GM21381 (cell line): ENCODE data around the gene KCNK5.
A peak's percentile ranks its signal among the peaks of the same experiment; 100 is the strongest.

Source experiments
- ATAC-seq: cut with Tn5 transposase; IDR thresholded peaks from one replicate; pipeline ENCODE4 v1.9.1; 2021; ENCODE audit warnings: mild to moderate bottlenecking, moderate library complexity; ENCODE audit not compliant: unreplicated experiment

KCNK5 gene

DNA sequence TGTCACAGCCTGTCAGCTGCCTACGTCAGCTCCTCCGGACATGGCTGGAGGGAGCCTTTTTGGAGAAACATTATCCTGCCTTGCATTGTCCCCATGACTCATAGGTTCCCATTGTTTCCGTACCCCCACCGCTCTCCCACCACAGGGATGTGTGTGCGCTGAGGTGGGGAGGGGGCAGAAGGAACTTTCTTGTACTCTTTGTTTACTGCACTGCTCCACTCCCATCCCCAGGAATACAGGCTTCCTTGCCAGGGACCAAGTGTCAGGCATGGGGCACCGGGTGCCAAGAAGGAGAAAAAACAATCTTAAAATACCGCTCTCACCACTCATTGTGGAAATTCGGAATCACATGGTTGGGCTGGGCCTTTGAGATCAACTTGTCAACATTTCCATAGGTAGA is 51.0 kb downstream of the KCNK5 start:
- no peak for ATAC-seq

DNA sequence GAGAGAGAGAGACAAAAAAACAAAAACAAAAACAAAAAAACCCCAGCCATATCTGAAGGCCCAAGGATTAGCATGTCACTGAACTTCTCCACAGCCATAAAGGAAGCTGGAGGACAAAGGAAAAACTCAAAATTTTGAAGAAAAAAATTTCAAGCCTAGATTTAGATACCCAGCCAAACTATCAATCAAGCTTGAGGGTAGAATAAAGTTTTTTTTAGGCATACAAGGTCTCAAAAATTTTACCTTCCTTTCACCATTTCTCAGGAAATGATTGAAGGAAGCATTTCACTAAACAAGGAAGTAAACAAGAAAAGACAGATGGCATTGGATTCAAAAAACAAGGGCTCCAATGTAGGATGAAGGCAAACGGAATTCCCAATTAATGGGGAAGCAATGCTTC is 52.1 kb downstream of the KCNK5 start:
- ATAC-seq = no peak

- ATAC-seq = no peak
Observed at GRCh38 chr6:39173270-39173669, 56.0 kb downstream of the KCNK5 start.

DNA sequence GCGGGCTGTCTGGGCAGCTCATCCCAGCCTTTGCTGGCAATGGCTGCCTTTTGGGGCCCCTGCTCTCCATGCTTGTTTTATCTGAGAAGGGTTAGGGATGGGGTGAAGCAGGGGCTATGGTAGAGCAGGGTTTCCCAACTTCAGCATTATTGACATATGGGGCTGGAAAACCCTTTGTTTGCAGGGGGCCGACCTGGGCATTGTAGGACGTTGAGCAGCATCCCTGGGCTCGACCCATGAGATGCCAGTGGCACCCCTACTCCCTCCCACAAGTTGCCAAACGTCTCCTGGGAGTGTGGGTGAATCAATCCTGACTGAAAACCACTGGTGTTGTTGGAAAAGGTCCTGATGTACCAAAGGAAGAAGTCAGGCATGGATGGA is 56.9 kb downstream of the KCNK5 start:
- no peak for ATAC-seq

- ATAC-seq = no peak
Observed at GRCh38 chr6:39171489-39172376, 57.5 kb downstream of the KCNK5 start.

DNA sequence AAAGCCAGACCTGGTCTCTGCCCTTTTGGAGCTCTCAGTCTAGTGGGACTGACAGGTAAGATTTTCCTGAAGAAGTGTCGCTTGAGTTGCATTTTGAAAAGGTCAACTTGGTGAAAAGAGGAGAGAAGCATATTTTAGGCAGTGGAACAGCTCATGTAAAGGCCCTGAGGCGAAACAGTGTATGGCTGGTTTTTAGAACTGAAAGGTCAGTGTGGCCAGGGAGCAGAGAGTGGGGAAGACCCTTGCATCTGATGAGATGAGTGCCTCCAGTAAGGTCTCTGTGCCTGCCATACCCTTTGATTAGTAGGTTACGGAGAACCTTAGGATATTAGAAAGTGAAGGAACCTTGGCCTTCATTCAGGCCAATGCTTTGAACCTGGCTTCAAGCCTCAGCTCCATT is 58.4 kb downstream of the KCNK5 start:
- ATAC-seq = no peak

DNA sequence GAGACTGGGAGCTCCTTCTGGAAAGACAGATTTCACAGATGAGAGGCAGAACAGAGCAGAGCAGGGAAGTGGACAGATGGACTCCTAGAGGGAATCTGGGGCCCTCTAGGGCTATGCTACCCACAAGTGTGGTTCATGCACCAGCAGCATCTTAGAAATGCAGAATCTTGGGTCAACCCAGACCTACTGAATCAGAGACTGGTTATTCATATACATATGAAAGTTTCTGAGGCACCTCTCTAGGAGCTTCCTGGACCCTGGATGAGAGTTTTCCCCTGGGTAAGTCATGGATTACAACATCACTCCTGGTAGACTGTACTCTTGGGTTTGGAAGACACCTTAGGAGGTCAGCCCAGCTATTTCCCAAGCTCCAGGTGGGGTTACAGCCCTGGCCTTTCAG is 58.9 kb downstream of the KCNK5 start:
- no peak for ATAC-seq

DNA sequence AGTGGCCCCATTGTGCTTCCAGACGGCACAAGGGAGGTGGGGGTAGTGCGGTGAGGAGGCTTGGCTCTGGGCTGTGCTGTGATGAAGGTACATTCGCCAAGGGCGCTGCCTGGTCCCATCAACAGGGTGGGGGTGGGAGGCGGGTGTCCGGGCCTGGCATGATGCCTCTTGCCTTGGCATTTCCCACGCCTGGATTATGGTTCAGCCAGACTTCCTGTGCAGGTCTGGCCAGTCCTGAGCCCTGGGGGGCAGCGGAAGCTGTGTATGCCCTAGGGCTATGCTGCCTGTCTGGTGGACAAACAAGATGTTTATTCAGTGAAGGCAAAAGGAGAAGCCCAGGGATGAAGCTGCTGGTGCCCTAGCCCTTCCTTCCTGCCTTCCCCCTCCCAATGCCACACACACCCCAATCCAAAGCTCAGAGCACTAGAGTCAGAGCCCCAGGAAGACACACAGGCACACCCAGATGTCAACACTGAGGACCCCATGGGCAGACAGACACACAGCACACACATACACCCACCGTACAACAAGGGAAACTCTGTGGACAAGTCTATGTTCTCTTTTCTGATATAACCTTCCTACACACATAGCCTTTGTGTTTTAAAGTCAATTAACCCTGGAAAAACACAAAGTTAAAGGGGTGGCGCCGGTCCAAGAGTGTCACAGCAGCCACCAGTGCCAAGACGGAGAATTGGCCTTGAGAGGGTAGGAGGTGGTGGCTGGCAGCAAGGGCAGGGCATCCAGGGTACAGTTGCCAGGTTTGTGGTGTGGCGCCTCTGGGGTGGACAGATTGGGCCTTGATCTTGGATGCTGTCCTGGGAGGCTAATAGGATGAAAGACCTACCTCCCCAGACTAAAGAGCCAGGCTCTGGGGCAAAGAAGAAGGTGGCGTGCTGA is 59.6 kb downstream of the KCNK5 start:
- no peak for ATAC-seq

- ATAC-seq = no peak
Observed at GRCh38 chr6:39167866-39168625, 61.2 kb downstream of the KCNK5 start.

DNA sequence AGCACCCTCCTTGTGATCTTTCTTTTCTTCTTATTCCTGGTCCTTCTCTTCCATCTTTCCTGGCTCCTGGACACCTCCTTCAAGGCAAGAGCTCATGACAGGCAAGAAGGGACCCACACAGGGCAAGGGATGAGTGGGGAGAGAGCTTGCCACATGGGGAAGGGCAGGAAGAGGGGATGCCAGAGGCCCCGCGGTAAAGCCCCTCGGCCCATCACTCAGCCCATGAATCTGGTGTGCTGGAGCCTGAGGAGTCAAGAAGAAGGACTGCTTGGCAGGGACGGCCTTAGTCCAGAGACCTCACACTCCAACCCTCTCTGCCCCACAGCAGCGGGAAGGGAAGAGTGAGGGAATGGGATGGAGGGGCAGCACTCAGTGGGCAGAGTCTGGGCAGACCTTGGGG is 62.0 kb downstream of the KCNK5 start:
- no peak for ATAC-seq

GRCh38 chr6:39166912-39167290 is 62.4 kb downstream of the KCNK5 start:
- no peak for ATAC-seq

- peak; percentile 52 for ATAC-seq
Observed at GRCh38 chr6:39166189-39166911, 62.9 kb downstream of the KCNK5 start.

- ATAC-seq = no peak
Observed at GRCh38 chr6:39157511-39157910, 71.8 kb downstream of the KCNK5 start.

DNA sequence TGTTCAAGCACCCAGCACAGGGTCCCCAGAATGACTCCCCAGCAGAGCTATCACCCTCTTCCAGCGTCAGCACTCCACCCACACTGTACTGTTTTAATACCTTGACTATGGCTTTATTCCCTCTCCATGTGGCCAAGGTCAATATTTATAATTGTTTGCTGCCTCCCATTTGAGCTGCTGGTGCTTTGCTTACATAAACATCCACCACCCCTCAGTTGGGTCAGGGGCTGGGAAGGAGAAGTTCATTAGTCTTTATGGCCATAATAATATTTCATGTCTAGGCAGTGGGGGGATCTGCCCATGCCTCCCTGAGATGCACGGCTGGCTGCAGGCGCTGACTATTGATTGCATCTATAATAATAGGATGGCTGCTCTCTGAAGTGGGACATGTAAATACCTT is 72.5 kb downstream of the KCNK5 start:
- ATAC-seq = no peak

GRCh38 chr6:39154705-39155104 is 74.6 kb downstream of the KCNK5 start:
- ATAC-seq = no peak

DNA sequence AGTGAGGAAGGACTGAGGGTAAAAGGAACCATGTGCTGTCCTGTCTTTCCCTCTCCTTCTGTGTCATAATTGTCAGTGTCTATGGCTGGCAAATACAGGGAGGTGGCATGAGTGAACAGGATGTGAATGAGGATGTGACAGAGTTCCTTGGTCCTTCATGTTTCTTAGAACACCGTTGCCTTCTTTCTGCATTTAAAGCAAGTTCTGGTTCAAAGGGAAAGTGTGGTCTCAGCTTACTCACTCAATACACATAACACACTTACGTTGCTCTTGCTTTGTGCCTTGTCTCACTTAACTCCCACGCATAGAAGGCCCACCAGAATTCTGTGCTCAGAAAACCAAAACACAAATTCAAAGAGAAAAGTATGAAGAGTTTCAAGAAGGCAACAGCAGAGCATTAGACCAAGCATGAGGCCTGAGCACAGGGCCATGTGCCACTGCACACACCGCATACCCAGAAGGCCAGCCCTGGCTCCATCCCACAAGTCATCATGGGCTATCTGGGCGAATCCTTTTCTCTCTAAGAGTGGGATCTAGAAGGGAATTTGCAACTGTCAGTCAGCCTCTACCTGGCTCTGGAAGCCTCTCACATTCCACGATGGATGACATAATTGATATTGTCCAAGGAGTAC is 75.4 kb downstream of the KCNK5 start:
- ATAC-seq = no peak

DNA sequence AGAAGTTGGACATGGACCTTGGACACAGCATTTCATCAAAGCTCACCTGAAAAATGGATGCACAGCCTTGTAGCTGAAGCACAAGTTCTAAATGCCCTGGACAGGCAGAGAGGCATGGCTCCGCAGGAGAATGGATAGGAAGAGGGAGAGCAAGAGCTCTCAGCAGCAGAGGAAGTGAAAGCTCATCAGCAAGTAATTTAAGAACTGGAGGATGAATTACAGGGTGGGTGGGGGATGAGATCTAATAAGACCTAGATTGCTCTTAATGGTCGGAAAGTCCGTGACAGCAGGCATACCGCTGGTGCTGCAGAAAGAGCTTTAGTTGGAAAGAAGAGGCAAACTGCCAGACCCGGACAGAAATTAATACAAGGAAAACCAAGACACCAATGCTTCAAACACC is 77.0 kb downstream of the KCNK5 start:
- no peak for ATAC-seq

- ATAC-seq = no peak
Observed at GRCh38 chr6:39151211-39151610, 78.1 kb downstream of the KCNK5 start.

DNA sequence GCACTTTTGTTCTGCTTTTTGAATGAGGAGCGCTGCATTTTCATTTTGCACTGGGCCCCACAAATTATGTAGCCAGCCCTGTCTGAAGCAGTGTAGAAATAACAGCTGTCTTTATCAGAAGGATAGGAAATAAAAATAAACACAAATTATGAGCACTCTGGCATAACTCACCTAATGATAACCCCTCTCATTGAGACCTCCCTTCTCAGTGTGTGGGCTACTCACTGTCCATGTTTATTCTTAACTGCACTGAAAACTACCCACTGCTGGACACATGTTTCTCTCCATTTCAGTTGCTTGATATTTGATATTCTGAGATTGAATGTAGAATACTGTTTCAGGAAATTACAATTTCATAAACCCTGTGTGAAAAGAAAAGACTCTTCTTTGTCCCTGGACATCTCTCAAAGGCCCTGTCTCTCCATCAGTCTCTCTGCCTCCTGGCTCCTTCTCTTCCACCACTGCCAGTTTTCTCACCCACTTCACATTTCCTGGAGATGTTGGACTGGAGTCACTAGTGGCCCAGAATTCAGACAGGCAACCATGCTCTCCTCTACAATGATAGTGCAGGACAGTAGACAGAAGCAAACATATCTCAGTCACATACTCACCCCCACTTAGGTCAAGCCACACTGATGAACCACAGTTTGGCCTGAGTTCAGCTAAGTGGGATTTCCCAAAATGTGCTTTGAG is 84.6 kb downstream of the KCNK5 start:
- ATAC-seq = no peak
